HEK293 (cell line): ENCODE measurements around the gene FAM98C.
A peak's percentile ranks its signal among the peaks of the same experiment; 100 is the strongest.

ENCODE experiments used
- CTCF ChIA-PET: fragments of 350-600 bp; formaldehyde crosslinking; extraction: SDS; loops from one replicate; lab custom pipeline; 2021; ENCODE audit warnings: antibody characterized with exemption; lab: Yijun Ruan, JAX
- POLR2A ChIA-PET: fragments of 300-600 bp; formaldehyde crosslinking; extraction: SDS; loops from one replicate; lab custom pipeline; 2020; ENCODE audit warnings: antibody characterized with exemption, inconsistent platforms; lab: Yijun Ruan, JAX
- H3K27ac ChIP-seq: fragments of 200-500 bp; sonication (Bioruptor generic); 2 replicates; pipeline ENCODE4 v1.5.1; 2014; ENCODE audit warnings: low read depth, low read length, control low read depth, inconsistent platforms; ENCODE audit errors: extremely low read depth
- H3K36me3 ChIP-seq, 2 experiments: fragments of 200-500 bp in 1 of 2; sonication (Bioruptor generic) in 1 of 2; 1 replicate in 1 of 2; 2 replicates in 1 of 2; pipeline ENCODE4 v1.5.1; 2014 to 2017; ENCODE audit warnings: inconsistent platforms in 2 of 2, low read length in 2 of 2; ENCODE audit not compliant: control insufficient read depth in 2 of 2, insufficient read depth in 1 of 2
- H3K4me1 ChIP-seq: fragments of 200-500 bp; sonication (Bioruptor generic); 2 replicates; pipeline ENCODE4 v1.5.1; 2014; ENCODE audit warnings: mild to moderate bottlenecking, low read length, inconsistent platforms; ENCODE audit not compliant: control insufficient read depth, insufficient read depth
- H3K4me3 ChIP-seq: 2 replicates; pipeline ENCODE4 v1.5.1; 2011; ENCODE audit warnings: low read depth, mild to moderate bottlenecking, control low read depth, low read length, moderate library complexity
- H3K9me3 ChIP-seq: fragments of 200-500 bp; sonication (Bioruptor generic); 2 replicates; pipeline ENCODE4 v1.5.1; 2014; ENCODE audit warnings: low read depth, low read length, inconsistent platforms; ENCODE audit not compliant: control insufficient read depth, insufficient read depth
- BCL11A ChIP-seq: fragments of 450-650 bp; formaldehyde crosslinking; IDR thresholded peaks from 2 replicates; pipeline ENCODE4 v1.5.1; 2016; ENCODE audit warnings: low read depth, missing biosample characterization, missing genetic modification characterization
- GLIS2 ChIP-seq: fragments of 450-650 bp; formaldehyde crosslinking; IDR thresholded peaks from 2 replicates; pipeline ENCODE4 v1.5.1; 2016; ENCODE audit warnings: missing biosample characterization, missing genetic modification characterization
- KLF1 ChIP-seq: fragments of 450-650 bp; formaldehyde crosslinking; IDR thresholded peaks from 2 replicates; pipeline ENCODE4 v1.5.1; 2016; ENCODE audit warnings: missing biosample characterization, missing genetic modification characterization
- KLF10 ChIP-seq: fragments of 450-650 bp; IDR thresholded peaks from 2 replicates; pipeline ENCODE4 v1.5.1; 2018; ENCODE audit warnings: missing biosample characterization, mild to moderate bottlenecking, missing genetic modification characterization
- KLF16 ChIP-seq: fragments of 450-650 bp; formaldehyde crosslinking; IDR thresholded peaks from 2 replicates; pipeline ENCODE4 v1.5.1; 2017; ENCODE audit warnings: missing biosample characterization, missing genetic modification characterization
- KLF9 ChIP-seq: fragments of 450-650 bp; formaldehyde crosslinking; IDR thresholded peaks from 2 replicates; pipeline ENCODE4 v1.5.1; 2016; ENCODE audit warnings: missing biosample characterization, missing genetic modification characterization, low read depth
- RBAK ChIP-seq: fragments of 450-650 bp; formaldehyde crosslinking; IDR thresholded peaks from 2 replicates; pipeline ENCODE4 v1.5.1; 2016; ENCODE audit warnings: missing biosample characterization, missing genetic modification characterization
- ZBTB17 ChIP-seq: fragments of 450-650 bp; formaldehyde crosslinking; IDR thresholded peaks from 2 replicates; pipeline ENCODE4 v1.5.1; 2016; ENCODE audit warnings: missing biosample characterization, missing genetic modification characterization
- ZNF146 ChIP-seq: fragments of 450-650 bp; formaldehyde crosslinking; IDR thresholded peaks from 2 replicates; pipeline ENCODE4 v1.5.1; 2016; ENCODE audit warnings: missing biosample characterization, missing genetic modification characterization
- ZNF366 ChIP-seq: fragments of 450-650 bp; formaldehyde crosslinking; conservative IDR thresholded peaks from 2 replicates; pipeline ENCODE4 v1.5.1; 2016; ENCODE audit warnings: missing biosample characterization, missing genetic modification characterization
- ZNF37A ChIP-seq: fragments of 450-650 bp; IDR thresholded peaks from 2 replicates; pipeline ENCODE4 v1.5.1; 2018; ENCODE audit warnings: missing biosample characterization, missing genetic modification characterization
- ZNF391 ChIP-seq: fragments of 450-650 bp; formaldehyde crosslinking; IDR thresholded peaks from 2 replicates; pipeline ENCODE4 v1.5.1; 2016; ENCODE audit warnings: low read depth, missing biosample characterization, missing genetic modification characterization, borderline replicate concordance
- ZNF394 ChIP-seq: fragments of 450-650 bp; formaldehyde crosslinking; IDR thresholded peaks from 2 replicates; pipeline ENCODE4 v1.5.1; 2016; ENCODE audit warnings: missing biosample characterization, missing genetic modification characterization, mild to moderate bottlenecking, moderate library complexity, borderline replicate concordance
- ZNF621 ChIP-seq: fragments of 450-650 bp; formaldehyde crosslinking; IDR thresholded peaks from 2 replicates; pipeline ENCODE4 v1.5.1; 2017; ENCODE audit warnings: missing biosample characterization, missing genetic modification characterization
- TF ChIP-seq, protein P1 (sequence below): fragments of 450-650 bp; formaldehyde crosslinking; conservative IDR thresholded peaks from 2 replicates; pipeline ENCODE4 v1.5.1; 2016; ENCODE audit warnings: low read depth, missing biosample characterization, missing genetic modification characterization
- TF ChIP-seq, protein P2 (sequence below): fragments of 450-650 bp; formaldehyde crosslinking; IDR thresholded peaks from 2 replicates; pipeline ENCODE4 v1.5.1; 2017; ENCODE audit warnings: missing biosample characterization, missing genetic modification characterization
- TF ChIP-seq, protein P3 (sequence below): fragments of 450-650 bp; formaldehyde crosslinking; IDR thresholded peaks from 2 replicates; pipeline ENCODE4 v1.5.1; 2016; ENCODE audit warnings: missing biosample characterization, missing genetic modification characterization

Gene FAM98C

DNA sequence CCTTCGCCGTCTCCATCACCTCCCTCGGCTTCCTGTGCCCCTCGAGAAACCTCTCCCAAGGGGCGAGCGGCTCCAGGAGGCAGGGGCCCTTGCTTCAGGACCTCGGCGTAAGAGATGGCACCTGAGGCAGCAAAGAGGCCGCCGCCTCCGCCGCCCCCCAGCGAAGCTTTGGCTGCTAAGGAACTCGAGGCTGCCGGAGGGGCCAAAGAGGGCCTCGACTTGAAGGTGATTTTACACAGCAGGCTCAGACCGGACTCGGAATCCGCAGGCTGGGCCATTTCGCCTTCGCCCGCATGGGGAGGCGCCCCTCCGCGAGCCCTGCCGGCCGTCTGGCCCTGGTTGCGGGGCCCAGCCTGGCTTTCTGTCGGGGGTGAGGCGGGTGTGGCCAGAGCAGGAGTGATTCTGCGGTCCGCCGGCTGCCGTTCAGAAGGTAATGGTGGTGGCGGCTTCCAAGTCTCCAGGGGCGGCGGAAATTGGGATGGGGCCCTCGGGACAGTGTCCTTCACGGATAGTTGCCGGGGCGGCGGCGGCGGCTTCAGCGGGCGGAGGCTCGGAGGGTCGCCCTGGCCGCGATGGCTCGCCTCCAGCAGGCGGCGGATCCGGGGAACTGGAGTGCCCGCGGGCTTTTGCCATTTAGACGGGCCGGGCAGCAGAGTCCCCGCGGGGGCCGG lies 16.5 kb upstream of the FAM98C start:
- Histone ChIP-seq H3K4me1 (peaks cover 19% of the 10 kb centered on the region), H3K36me3 (peaks cover 29 to 47% of the 10 kb centered on the region in 2 experiments), H3K4me3 (no peak overlapping the region), H3K9me3 (no peaks in the 10 kb centered on the region), H3K27ac (peak overlapping the region; percentile 63; the same call in 1 of the 2 replicates)
- ChIA-PET POLR2A (interaction anchor here (1.5 to 4.7 kb wide), 6 partner anchors 11 to 544 kb away, joined by 4 to 223 read pairs (median 18); partner anchors contain the start of genes ACTN4, CATSPERG, MRPS12 and PSMD8), CTCF (interaction anchor here (1.4 to 1.9 kb wide), 2 partner anchors 16 to 152 kb away, joined by 4 to 14 read pairs; partner anchors contain the start of gene FAM98C)
- TF ChIP-seq KLF16 (tag by site-specific recombination) (no peak), KLF1 (tag by site-specific recombination) (peak; percentile 29; the same call in 1 of the 2 replicates), GLIS2 (tag by site-specific recombination) (peak; percentile 14; the same call in 1 of the 2 replicates)
- TF ChIP-seq, protein P1, sequence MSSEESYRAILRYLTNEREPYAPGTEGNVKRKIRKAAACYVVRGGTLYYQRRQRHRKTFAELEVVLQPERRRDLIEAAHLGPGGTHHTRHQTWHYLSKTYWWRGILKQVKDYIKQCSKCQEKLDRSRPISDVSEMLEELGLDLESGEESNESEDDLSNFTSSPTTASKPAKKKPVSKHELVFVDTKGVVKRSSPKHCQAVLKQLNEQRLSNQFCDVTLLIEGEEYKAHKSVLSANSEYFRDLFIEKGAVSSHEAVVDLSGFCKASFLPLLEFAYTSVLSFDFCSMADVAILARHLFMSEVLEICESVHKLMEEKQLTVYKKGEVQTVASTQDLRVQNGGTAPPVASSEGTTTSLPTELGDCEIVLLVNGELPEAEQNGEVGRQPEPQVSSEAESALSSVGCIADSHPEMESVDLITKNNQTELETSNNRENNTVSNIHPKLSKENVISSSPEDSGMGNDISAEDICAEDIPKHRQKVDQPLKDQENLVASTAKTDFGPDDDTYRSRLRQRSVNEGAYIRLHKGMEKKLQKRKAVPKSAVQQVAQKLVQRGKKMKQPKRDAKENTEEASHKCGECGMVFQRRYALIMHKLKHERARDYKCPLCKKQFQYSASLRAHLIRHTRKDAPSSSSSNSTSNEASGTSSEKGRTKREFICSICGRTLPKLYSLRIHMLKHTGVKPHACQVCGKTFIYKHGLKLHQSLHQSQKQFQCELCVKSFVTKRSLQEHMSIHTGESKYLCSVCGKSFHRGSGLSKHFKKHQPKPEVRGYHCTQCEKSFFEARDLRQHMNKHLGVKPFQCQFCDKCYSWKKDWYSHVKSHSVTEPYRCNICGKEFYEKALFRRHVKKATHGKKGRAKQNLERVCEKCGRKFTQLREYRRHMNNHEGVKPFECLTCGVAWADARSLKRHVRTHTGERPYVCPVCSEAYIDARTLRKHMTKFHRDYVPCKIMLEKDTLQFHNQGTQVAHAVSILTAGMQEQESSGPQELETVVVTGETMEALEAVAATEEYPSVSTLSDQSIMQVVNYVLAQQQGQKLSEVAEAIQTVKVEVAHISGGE (tag by site-specific recombination), result no peak
- TF ChIP-seq, protein P2, sequence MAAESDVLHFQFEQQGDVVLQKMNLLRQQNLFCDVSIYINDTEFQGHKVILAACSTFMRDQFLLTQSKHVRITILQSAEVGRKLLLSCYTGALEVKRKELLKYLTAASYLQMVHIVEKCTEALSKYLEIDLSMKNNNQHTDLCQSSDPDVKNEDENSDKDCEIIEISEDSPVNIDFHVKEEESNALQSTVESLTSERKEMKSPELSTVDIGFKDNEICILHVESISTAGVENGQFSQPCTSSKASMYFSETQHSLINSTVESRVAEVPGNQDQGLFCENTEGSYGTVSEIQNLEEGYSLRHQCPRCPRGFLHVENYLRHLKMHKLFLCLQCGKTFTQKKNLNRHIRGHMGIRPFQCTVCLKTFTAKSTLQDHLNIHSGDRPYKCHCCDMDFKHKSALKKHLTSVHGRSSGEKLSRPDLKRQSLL (tag by site-specific recombination), result peak; percentile 57; the same call in 1 of the 2 replicates

- CTCF ChIA-PET, result interaction anchor here (0.6 to 9.2 kb wide), 11 partner anchors 10 to 543 kb away, joined by 3 to 76 read pairs (median 4); partner anchors contain the start of genes FAM98C, MRPS12, PSMD8 and SARS2
- Histone ChIP-seq H3K4me1 (peaks cover 19% of the 10 kb centered on the region), H3K27ac (peak overlapping the region; percentile 63)
Measured at GRCh38 chr19:38386971-38387549, 15.8 kb upstream of the FAM98C start.

More at GRCh38 chr19:38386971-38387549, 15.8 kb upstream of the FAM98C start:
- Histone ChIP-seq H3K4me3 (peak overlapping the region; percentile 12; the same call in 1 of the 2 replicates), H3K36me3 (peaks cover 23 to 41% of the 10 kb centered on the region in 2 experiments), H3K9me3 (no peaks in the 10 kb centered on the region)
- POLR2A ChIA-PET, result interaction anchor here (0.5 to 4.7 kb wide), 40 partner anchors 8 to 1053 kb away, joined by 3 to 223 read pairs (median 5); partner anchors contain the start of genes ACTN4, C19orf33, CATSPERG and EIF3K
- TF ChIP-seq RBAK (tag by site-specific recombination), result no peak
- TF ChIP-seq KLF9, result 0 out of 2 replicates have a peak, but pooled peaks have one; percentile 62
- TF ChIP-seq ZNF366 (tag by site-specific recombination), result peak; percentile 74
- TF ChIP-seq ZNF394 (tag by site-specific recombination), result peak; percentile 82; the same call in 1 of the 2 replicates
- TF ChIP-seq KLF10 (tag by site-specific recombination), result peak; percentile 37; the same call in 1 of the 2 replicates
- TF ChIP-seq ZBTB17 (tag by site-specific recombination), result peak; percentile 68
- no peak for TF ChIP-seq ZNF146 (tag by site-specific recombination)
- TF ChIP-seq ZNF37A (tag by site-specific recombination), result no peak
- peak; percentile 70; the same call in 1 of the 2 replicates for TF ChIP-seq ZNF391 (tag by site-specific recombination)
- TF ChIP-seq, protein P3, sequence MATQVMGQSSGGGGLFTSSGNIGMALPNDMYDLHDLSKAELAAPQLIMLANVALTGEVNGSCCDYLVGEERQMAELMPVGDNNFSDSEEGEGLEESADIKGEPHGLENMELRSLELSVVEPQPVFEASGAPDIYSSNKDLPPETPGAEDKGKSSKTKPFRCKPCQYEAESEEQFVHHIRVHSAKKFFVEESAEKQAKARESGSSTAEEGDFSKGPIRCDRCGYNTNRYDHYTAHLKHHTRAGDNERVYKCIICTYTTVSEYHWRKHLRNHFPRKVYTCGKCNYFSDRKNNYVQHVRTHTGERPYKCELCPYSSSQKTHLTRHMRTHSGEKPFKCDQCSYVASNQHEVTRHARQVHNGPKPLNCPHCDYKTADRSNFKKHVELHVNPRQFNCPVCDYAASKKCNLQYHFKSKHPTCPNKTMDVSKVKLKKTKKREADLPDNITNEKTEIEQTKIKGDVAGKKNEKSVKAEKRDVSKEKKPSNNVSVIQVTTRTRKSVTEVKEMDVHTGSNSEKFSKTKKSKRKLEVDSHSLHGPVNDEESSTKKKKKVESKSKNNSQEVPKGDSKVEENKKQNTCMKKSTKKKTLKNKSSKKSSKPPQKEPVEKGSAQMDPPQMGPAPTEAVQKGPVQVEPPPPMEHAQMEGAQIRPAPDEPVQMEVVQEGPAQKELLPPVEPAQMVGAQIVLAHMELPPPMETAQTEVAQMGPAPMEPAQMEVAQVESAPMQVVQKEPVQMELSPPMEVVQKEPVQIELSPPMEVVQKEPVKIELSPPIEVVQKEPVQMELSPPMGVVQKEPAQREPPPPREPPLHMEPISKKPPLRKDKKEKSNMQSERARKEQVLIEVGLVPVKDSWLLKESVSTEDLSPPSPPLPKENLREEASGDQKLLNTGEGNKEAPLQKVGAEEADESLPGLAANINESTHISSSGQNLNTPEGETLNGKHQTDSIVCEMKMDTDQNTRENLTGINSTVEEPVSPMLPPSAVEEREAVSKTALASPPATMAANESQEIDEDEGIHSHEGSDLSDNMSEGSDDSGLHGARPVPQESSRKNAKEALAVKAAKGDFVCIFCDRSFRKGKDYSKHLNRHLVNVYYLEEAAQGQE (tag by site-specific recombination), result no peak
- TF ChIP-seq ZNF621, result no peak
- TF ChIP-seq, protein P2 (tag by site-specific recombination), result no peak; the same call in 1 of the 2 replicates
- 0 out of 2 replicates have a peak, but pooled peaks have one; percentile 22 for TF ChIP-seq BCL11A (tag by site-specific recombination)
